IMR-90 (cell line): Measurements from ENCODE around the gene HOXC6. TPM values are rescaled to one million over a fixed set of nuclear protein-coding genes. Genes with fewer than 3 reads are reported as not detected.

ENCODE experiments used
- ATAC-seq: fragments of 200-7000 bp; cut with Tn5 transposase; 2 replicates; pipeline ENCODE4 v1.9.1; 2020; ENCODE audit warnings: low read depth, mild to moderate bottlenecking, moderate library complexity
- BruUV-seq: library from RNA; stranded (reverse); fragments of 400-500 nt; replicated peaks from 2 replicates; lab custom pipeline; 2021; lab: Mats Ljungman, UMichigan
- CTCF ChIA-PET: fragments of 300-600 bp; formaldehyde crosslinking; extraction: SDS; loops from one replicate; lab custom pipeline; 2021; ENCODE audit warnings: antibody characterized with exemption; lab: Yijun Ruan, JAX
- POLR2A ChIA-PET: fragments of 300-600 bp; sonication (Branson Sonifier 250); formaldehyde crosslinking; loops from one replicate; lab custom pipeline; 2022; ENCODE audit warnings: antibody characterized with exemption; ENCODE audit not compliant: unreplicated experiment; lab: Charles Lee
- DNase-seq: peaks from one replicate; pipeline ENCODE4 v3.0.0; 2013
- H2AFZ ChIP-seq: replicated peaks from 2 replicates; pipeline ENCODE3; 2013; ENCODE audit warnings: low read length, mild to moderate bottlenecking; ENCODE audit not compliant: poor library complexity
- H2AK5ac ChIP-seq: 2 replicates; pipeline ENCODE4 v1.6.1; 2013; ENCODE audit warnings: low read depth, low read length, inconsistent platforms
- H2AK9ac ChIP-seq: replicated peaks from 2 replicates; pipeline ENCODE3; 2013; ENCODE audit warnings: mild to moderate bottlenecking, low read depth, low read length, moderate library complexity; ENCODE audit not compliant: poor library complexity
- H2BK120ac ChIP-seq: 2 replicates; pipeline ENCODE4 v1.6.1; 2013; ENCODE audit warnings: low read depth, low read length, inconsistent platforms
- H2BK15ac ChIP-seq: 3 replicates; pipeline ENCODE4 v1.6.1; 2013; ENCODE audit warnings: low read depth, low read length, inconsistent platforms
- H2BK20ac ChIP-seq: 2 replicates; pipeline ENCODE4 v1.6.1; 2013; ENCODE audit warnings: low read depth, mild to moderate bottlenecking, inconsistent platforms, low read length, moderate library complexity
- H2BK5ac ChIP-seq: 2 replicates; pipeline ENCODE4 v1.6.1; 2013; ENCODE audit warnings: mild to moderate bottlenecking, low read depth, low read length, inconsistent platforms; ENCODE audit not compliant: poor library complexity, severe bottlenecking
- H3K14ac ChIP-seq: replicated peaks from 2 replicates; pipeline ENCODE4 v1.6.1; 2013; ENCODE audit warnings: low read depth, low read length, inconsistent platforms
- H3K18ac ChIP-seq: 2 replicates; pipeline ENCODE4 v1.6.1; 2013; ENCODE audit warnings: low read depth, low read length, control low read depth
- H3K23ac ChIP-seq: 2 replicates; pipeline ENCODE4 v1.6.1; 2013; ENCODE audit warnings: low read depth, low read length, inconsistent platforms
- H3K27ac ChIP-seq: 2 replicates; pipeline ENCODE4 v1.5.1; 2013; ENCODE audit warnings: mild to moderate bottlenecking, control low read depth, low read length; ENCODE audit not compliant: insufficient read depth
- H3K27me3 ChIP-seq: 2 replicates; pipeline ENCODE4 v1.6.1; 2013; ENCODE audit warnings: low read length; ENCODE audit not compliant: control insufficient read depth, insufficient read depth
- H3K36me3 ChIP-seq: 2 replicates; pipeline ENCODE4 v1.6.1; 2013; ENCODE audit warnings: low read length, mixed read lengths; ENCODE audit not compliant: control insufficient read depth, insufficient read depth
- H3K4ac ChIP-seq: 2 replicates; pipeline ENCODE4 v1.6.1; 2013; ENCODE audit warnings: low read depth, low read length, inconsistent platforms
- H3K4me1 ChIP-seq: 2 replicates; pipeline ENCODE4 v1.6.1; 2013; ENCODE audit warnings: low read length, mixed read lengths; ENCODE audit not compliant: control insufficient read depth, insufficient read depth
- H3K4me2 ChIP-seq: 2 replicates; pipeline ENCODE4 v1.6.1; 2013; ENCODE audit warnings: low read depth, mild to moderate bottlenecking, control low read depth, low read length, moderate library complexity
- H3K4me3 ChIP-seq: 2 replicates; pipeline ENCODE4 v1.5.1; 2013; ENCODE audit warnings: low read depth, mild to moderate bottlenecking, control low read depth, low read length, moderate library complexity; ENCODE audit not compliant: insufficient read depth
- H3K56ac ChIP-seq: 2 replicates; pipeline ENCODE4 v1.6.1; 2013; ENCODE audit warnings: low read length, inconsistent platforms; ENCODE audit not compliant: insufficient read depth; ENCODE audit errors: extremely low read depth
- H3K79me1 ChIP-seq, 2 experiments: 2 replicates each; pipeline ENCODE4 v1.6.1; 2013; ENCODE audit warnings: low read length in 2 of 2, inconsistent platforms in 1 of 2, low read depth in 1 of 2
- H3K9ac ChIP-seq: 2 replicates; pipeline ENCODE4 v1.6.1; 2013; ENCODE audit warnings: low read depth, low read length, control low read depth
- H3K9me1 ChIP-seq: 2 replicates; pipeline ENCODE4 v1.6.1; 2013; ENCODE audit warnings: low read length, inconsistent platforms; ENCODE audit not compliant: insufficient read depth
- H3K9me3 ChIP-seq: 2 replicates; pipeline ENCODE4 v1.6.1; 2013; ENCODE audit warnings: low read length; ENCODE audit not compliant: control insufficient read depth, insufficient read depth
- H4K20me1 ChIP-seq: 2 replicates; pipeline ENCODE4 v1.6.1; 2013; ENCODE audit warnings: low read length, inconsistent platforms; ENCODE audit not compliant: insufficient read depth
- H4K5ac ChIP-seq: 2 replicates; pipeline ENCODE4 v1.6.1; 2013; ENCODE audit warnings: mild to moderate bottlenecking, low read depth, low read length, control low read depth
- H4K8ac ChIP-seq, 2 experiments: 2 replicates each; pipeline ENCODE4 v1.6.1; 2013; ENCODE audit warnings: low read depth in 2 of 2, low read length in 2 of 2, control low read depth in 1 of 2, inconsistent platforms in 1 of 2
- H4K91ac ChIP-seq: 2 replicates; pipeline ENCODE4 v1.6.1; 2013; ENCODE audit warnings: low read depth, low read length, inconsistent platforms; ENCODE audit not compliant: insufficient read depth
- BHLHE40 ChIP-seq: fragments of 150-350 bp; IDR thresholded peaks from 2 replicates; pipeline ENCODE4 v1.6.1; 2016; ENCODE audit warnings: mild to moderate bottlenecking, low read depth, low read length
- CEBPB ChIP-seq: IDR thresholded peaks from 2 replicates; pipeline ENCODE4 v1.6.1; 2012; ENCODE audit warnings: low read depth, low read length, improper control_type of control experiment
- CHD1 ChIP-seq: IDR thresholded peaks from 2 replicates; pipeline ENCODE4 v1.6.1; 2012; ENCODE audit warnings: low read depth, low read length, improper control_type of control experiment
- ELK1 ChIP-seq: fragments of 150-350 bp; IDR thresholded peaks from 2 replicates; pipeline ENCODE4 v1.6.1; 2016; ENCODE audit warnings: low read depth, mild to moderate bottlenecking, low read length, moderate library complexity, borderline replicate concordance
- FOS ChIP-seq: fragments of 150-350 bp; IDR thresholded peaks from 2 replicates; pipeline ENCODE4 v1.6.1; 2016; ENCODE audit warnings: low read depth, low read length
- MAFK ChIP-seq: IDR thresholded peaks from 2 replicates; pipeline ENCODE4 v1.6.1; 2012; ENCODE audit warnings: low read depth, low read length, improper control_type of control experiment
- MXI1 ChIP-seq: IDR thresholded peaks from 2 replicates; pipeline ENCODE4 v1.6.1; 2012; ENCODE audit warnings: low read depth, mild to moderate bottlenecking, low read length, moderate library complexity, borderline replicate concordance
- POLR2A ChIP-seq: IDR thresholded peaks from 2 replicates; pipeline ENCODE4 v1.6.1; 2012; ENCODE audit warnings: mild to moderate bottlenecking, low read depth, low read length
- RAD21 ChIP-seq: IDR thresholded peaks from 2 replicates; pipeline ENCODE4 v1.6.1; 2012; ENCODE audit warnings: low read length, improper control_type of control experiment
- RFX5 ChIP-seq: IDR thresholded peaks from 2 replicates; pipeline ENCODE4 v1.8.0; 2012; ENCODE audit warnings: low read depth, mild to moderate bottlenecking, low read length, moderate library complexity
- SMC3 ChIP-seq: fragments of 150-350 bp; IDR thresholded peaks from 2 replicates; pipeline ENCODE4 v1.6.1; 2016; ENCODE audit warnings: low read depth, mild to moderate bottlenecking, antibody characterized with exemption, low read length, moderate library complexity
- WGBS, 2 experiments: methylation state at CpG; one replicate each; pipeline versions ENCODE4 v1.1.5 to v1.1.7; 2013; ENCODE audit warnings: missing lambda C conversion rate in 2 of 2; ENCODE audit not compliant: insufficient read length in 1 of 2; ENCODE audit errors: extremely low coverage in 2 of 2; 5-methylcytosine and 5-hydroxymethylcytosine counted together
- dilution Hi-C: fragments of 300-500 bp; cut with HindIII; formaldehyde crosslinking; loops from one replicate; pipeline ENCODE4 v1.14.3; 2018; ENCODE audit warnings: low sequenced_read_pairs; ENCODE audit not compliant: unreplicated experiment
- in situ Hi-C: fragments of 300-500 bp; cut with MboI; formaldehyde crosslinking; loops from 3 replicates; pipeline ENCODE4 v1.14.3; 2019; ENCODE audit warnings: low sequenced_read_pairs, inconsistent platforms, mixed read lengths
- intact Hi-C: fragments of 100-400 bp; cut with micrococcal nuclease; formaldehyde crosslinking; loops from 2 replicates; pipeline ENCODE4 v1.10.0; 2022
- polyA plus RNA-seq, 3 experiments: library from polyadenylated mRNA; depleted of rRNA; stranded (reverse); fragments of >200 nt; gene quantifications; 2 replicates each; pipeline ENCODE4 v1.2.3, GENCODE V29; 2012; ENCODE audit warnings: low replicate concordance in 1 of 3
- total RNA-seq: library from RNA; depleted of rRNA; stranded (reverse); fragments of >200 nt; gene quantifications from 2 replicates; pipeline ENCODE4 v1.2.3, GENCODE V29; 2012
- TF ChIP-seq, protein P1 (sequence below): fragments of 150-350 bp; IDR thresholded peaks from 2 replicates; pipeline ENCODE4 v1.6.1; 2017; ENCODE audit warnings: mild to moderate bottlenecking, antibody characterized with exemption, low read length, low read depth

Gene HOXC6
- total and polyA plus RNA-seq, 2 of the 4 experiments (the other 2 are of a cell fraction), result 1.1 TPM; not detected in 1

- BruUV-seq, result no TSS peak
- peaks cover 3% of the 10 kb centered on the region; the same call in 1 of the 2 replicates for H3K4me1 ChIP-seq
- H3K9ac ChIP-seq, result no peak overlapping the region
- H2BK120ac ChIP-seq, result no peak overlapping the region
- H4K20me1 ChIP-seq, result no peaks in the 10 kb centered on the region; the same call in 1 of the 2 replicates
- H2BK20ac ChIP-seq, result no peak overlapping the region
- H3K9me1 ChIP-seq, result no peaks in the 10 kb centered on the region
- no peak for ATAC-seq
- no peak overlapping the region for H3K56ac ChIP-seq
- H3K23ac ChIP-seq, result no peak overlapping the region
- H2BK5ac ChIP-seq, result no peak overlapping the region
- H2AK5ac ChIP-seq, result no peak overlapping the region
- TF ChIP-seq POLR2A (no peak), BHLHE40 (no peak), ELK1 (no peak), CHD1 (no peak), RAD21 (no peak), CEBPB (no peak), FOS (no peak), SMC3 (no peak), MXI1 (no peak), RFX5 (no peak), MAFK (no peak)
- TF ChIP-seq, protein P1, sequence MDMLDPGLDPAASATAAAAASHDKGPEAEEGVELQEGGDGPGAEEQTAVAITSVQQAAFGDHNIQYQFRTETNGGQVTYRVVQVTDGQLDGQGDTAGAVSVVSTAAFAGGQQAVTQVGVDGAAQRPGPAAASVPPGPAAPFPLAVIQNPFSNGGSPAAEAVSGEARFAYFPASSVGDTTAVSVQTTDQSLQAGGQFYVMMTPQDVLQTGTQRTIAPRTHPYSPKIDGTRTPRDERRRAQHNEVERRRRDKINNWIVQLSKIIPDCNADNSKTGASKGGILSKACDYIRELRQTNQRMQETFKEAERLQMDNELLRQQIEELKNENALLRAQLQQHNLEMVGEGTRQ, result no peak
- intact Hi-C loops (no loop called here), dilution Hi-C loops (no loop called here), in situ Hi-C loops (loop anchor here (10.0 kb wide), 2 partner anchors 226 to 384 kb away; no protein-coding TSS in a partner anchor)
- H2AFZ ChIP-seq, result peak overlapping the region; percentile 37
- H3K36me3 ChIP-seq, result no peaks in the 10 kb centered on the region
- no peak overlapping the region for H3K4me3 ChIP-seq
- H3K18ac ChIP-seq, result no peak overlapping the region
- no peak overlapping the region for H3K4me2 ChIP-seq
- no peak overlapping the region for H4K5ac ChIP-seq
- no peak overlapping the region for H2AK9ac ChIP-seq
- no peak overlapping the region for H4K91ac ChIP-seq
- H3K9me3 ChIP-seq, result peaks cover 15% of the 10 kb centered on the region
- 5% methylated on average over 4 of the region's 27 CpGs; no CpG with 5 or more reads in 1 of the 2 experiments for WGBS, 2 experiments
- H3K4ac ChIP-seq, result no peak overlapping the region
- no peak for DNase-seq
- no peak overlapping the region for H3K14ac ChIP-seq
- CTCF ChIA-PET, result interaction anchor here (2.3 kb wide), 1 partner anchor 211 kb away, joined by 8 read pairs; no protein-coding TSS in a partner anchor
- POLR2A ChIA-PET, result no interaction called here
- H3K27ac ChIP-seq, result no peak overlapping the region
- H3K79me1 ChIP-seq, result no peaks in the 10 kb centered on the region
- no peak overlapping the region for H2BK15ac ChIP-seq
- no peak overlapping the region for H4K8ac ChIP-seq
- peaks cover 98% of the 10 kb centered on the region for H3K27me3 ChIP-seq
These were observed 37.7 kb upstream of the HOXC6 start for GRCh38 chr12:53990311-53991076.
